NCI-H1092 treated with DMSO at 0.1 percent for 48 hours (cell line): ENCODE results near the gene GSC2.

Experiments
- DNase-seq: peaks from one replicate; lab custom pipeline; 2025; lab: John Stamatoyannopoulos, UW

The GSC2 gene

GRCh38 chr22:19152942-19153883 lies 3.1 kb upstream of the GSC2 start:
- no peak for DNase-seq

- DNase-seq: no peak
These were observed 1.5 kb upstream of the GSC2 start for GRCh38 chr22:19151329-19152191.

GRCh38 chr22:19150482-19151328 lies 613 bp upstream of the GSC2 start:
- no peak for DNase-seq

GRCh38 chr22:19149047-19149883 lies 827 bp downstream of the GSC2 start:
- no peak for DNase-seq

- no peak for DNase-seq
These were observed 1.6 kb downstream of the GSC2 start for GRCh38 chr22:19148417-19149046.

GRCh38 chr22:19147195-19147780 lies 2.8 kb downstream of the GSC2 start:
- DNase-seq: no peak

GRCh38 chr22:19146215-19146968 lies 3.7 kb downstream of the GSC2 start:
- DNase-seq: no peak

GRCh38 chr22:19143967-19144400 lies 6.1 kb downstream of the GSC2 start:
- no peak for DNase-seq

GRCh38 chr22:19143212-19143611 lies 6.9 kb downstream of the GSC2 start:
- DNase-seq: no peak

- DNase-seq: no peak
These were observed 7.7 kb downstream of the GSC2 start for GRCh38 chr22:19142394-19142793.

- DNase-seq: no peak
These were observed 10.1 kb downstream of the GSC2 start for GRCh38 chr22:19139974-19140373.

GRCh38 chr22:19139001-19139356 lies 11.1 kb downstream of the GSC2 start:
- DNase-seq: no peak

GRCh38 chr22:19138217-19139000 lies 11.7 kb downstream of the GSC2 start:
- no peak for DNase-seq

- DNase-seq: no peak
These were observed 12.5 kb downstream of the GSC2 start for GRCh38 chr22:19137384-19138216.

GRCh38 chr22:19136915-19137314 lies 13.2 kb downstream of the GSC2 start:
- DNase-seq: no peak

GRCh38 chr22:19134874-19135273 lies 15.2 kb downstream of the GSC2 start:
- no peak for DNase-seq

- DNase-seq: no peak
These were observed 15.8 kb downstream of the GSC2 start for GRCh38 chr22:19134176-19134831.
